Fibroblast of lung (primary cell): ENCODE measurements around the gene CAMK2B.

Source experiments
- EZH2 ChIP-seq: IDR thresholded peaks from 2 replicates; pipeline ENCODE4 v1.5.1; 2012; ENCODE audit warnings: low read length, control low read depth, mild to moderate bottlenecking; ENCODE audit errors: missing control alignments
- TF ChIP-seq, protein P1 (sequence below), 2 donors: IDR thresholded peaks in 1 of 2; conservative IDR thresholded peaks in 1 of 2; 1 replicate in 1 of 2; 2 replicates in 1 of 2; pipeline ENCODE4 v1.5.1; 2011 to 2012; ENCODE audit warnings: low read length in 2 of 2, control low read depth in 1 of 2, inconsistent platforms in 1 of 2, low read depth in 1 of 2, mild to moderate bottlenecking in 1 of 2

DNA sequence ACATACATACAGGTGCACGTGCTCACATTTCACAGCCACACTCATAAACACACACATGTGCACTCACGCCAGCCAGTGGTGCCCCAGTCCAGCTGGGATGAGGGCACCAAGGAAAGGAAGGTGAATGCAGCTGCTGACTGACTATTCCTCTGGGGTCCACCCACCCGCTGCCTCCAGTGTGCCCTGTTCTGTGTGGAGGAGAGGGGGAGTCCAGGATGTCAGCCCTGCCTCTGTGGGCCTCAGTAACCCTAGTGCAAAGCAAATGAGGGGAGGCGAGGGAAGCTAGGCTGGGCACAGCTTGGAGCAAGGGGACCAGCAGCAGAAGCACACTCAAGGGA lies 67.0 kb downstream of the CAMK2B start:
- TF ChIP-seq, protein P1, sequence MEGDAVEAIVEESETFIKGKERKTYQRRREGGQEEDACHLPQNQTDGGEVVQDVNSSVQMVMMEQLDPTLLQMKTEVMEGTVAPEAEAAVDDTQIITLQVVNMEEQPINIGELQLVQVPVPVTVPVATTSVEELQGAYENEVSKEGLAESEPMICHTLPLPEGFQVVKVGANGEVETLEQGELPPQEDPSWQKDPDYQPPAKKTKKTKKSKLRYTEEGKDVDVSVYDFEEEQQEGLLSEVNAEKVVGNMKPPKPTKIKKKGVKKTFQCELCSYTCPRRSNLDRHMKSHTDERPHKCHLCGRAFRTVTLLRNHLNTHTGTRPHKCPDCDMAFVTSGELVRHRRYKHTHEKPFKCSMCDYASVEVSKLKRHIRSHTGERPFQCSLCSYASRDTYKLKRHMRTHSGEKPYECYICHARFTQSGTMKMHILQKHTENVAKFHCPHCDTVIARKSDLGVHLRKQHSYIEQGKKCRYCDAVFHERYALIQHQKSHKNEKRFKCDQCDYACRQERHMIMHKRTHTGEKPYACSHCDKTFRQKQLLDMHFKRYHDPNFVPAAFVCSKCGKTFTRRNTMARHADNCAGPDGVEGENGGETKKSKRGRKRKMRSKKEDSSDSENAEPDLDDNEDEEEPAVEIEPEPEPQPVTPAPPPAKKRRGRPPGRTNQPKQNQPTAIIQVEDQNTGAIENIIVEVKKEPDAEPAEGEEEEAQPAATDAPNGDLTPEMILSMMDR (conservative IDR thresholded peaks at IDR 0.05 in 1 of 2, IDR thresholded peaks at IDR 0.05 in 1 of 2; ENCODE audit: low read depth in 1 of 2, low read length in 2 of 2) = no peak
- no peak for TF ChIP-seq EZH2
